Glomerular visceral epithelial cell (primary cell): ENCODE results near the gene CD59.
A peak's percentile ranks its signal among the peaks of the same experiment; 100 is the strongest.
"Not testable (repeated sequence)": the region's sequence is repeated elsewhere in the genome, so short reads cannot be mapped to it uniquely, and the experiment has no call there.

ENCODE experiments used
- DNase-seq: peaks from one replicate; pipeline ENCODE4 v3.0.0-alpha.2; 2016; ENCODE audit errors: extremely low spot score

Gene CD59

DNA sequence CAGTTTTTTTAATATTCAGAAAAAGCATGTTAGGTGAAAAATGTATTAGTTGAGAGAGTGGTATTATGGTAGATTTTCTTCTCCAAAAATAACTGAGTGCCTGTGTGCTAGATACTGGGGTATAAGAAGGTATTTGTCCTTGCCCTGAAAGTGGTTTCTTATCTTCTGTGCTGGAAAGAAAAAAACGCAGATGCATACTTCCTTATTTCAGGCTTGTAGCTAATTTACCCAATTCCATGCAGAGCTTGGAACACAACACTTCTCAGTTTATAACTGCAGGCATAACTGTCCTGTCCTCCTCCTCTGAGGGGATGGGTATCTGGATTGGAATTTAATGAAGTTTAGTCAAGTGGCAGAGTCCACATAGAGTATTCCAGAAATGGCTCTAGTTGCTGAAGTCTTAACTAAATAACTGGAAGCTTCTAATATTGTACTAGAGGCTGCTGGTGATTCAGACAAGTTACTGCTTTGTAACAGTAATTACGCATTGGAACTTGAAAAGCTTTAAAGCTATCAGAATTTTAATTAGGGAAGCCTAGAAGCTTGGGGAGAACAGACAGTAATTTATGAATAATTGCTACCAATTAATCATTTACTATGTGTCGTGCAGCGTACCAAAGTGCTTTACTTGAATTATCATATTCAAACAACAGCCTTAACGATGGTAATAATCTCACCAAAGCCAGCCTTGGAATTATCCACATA lies 22.9 kb downstream of the CD59 start:
- DNase-seq = no peak

DNA sequence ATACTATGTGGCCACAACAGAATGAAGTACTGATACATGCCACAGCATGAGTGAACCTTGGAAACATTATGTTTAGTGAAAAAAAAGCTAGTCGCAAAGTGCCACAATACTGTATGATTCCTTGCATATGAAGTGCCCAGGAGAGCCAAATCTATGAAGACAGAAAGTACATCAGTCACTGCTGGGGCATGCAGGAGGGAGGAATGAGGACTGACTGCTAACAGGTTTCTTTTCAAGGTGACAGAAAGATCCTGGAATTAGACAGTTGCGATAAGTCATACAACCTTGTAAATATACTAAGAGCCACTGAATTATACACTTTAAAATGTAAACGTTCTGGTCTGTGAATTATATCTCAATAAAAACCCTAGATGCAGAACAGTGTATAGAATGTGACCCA lies 23.8 kb downstream of the CD59 start:
- no peak for DNase-seq

DNA sequence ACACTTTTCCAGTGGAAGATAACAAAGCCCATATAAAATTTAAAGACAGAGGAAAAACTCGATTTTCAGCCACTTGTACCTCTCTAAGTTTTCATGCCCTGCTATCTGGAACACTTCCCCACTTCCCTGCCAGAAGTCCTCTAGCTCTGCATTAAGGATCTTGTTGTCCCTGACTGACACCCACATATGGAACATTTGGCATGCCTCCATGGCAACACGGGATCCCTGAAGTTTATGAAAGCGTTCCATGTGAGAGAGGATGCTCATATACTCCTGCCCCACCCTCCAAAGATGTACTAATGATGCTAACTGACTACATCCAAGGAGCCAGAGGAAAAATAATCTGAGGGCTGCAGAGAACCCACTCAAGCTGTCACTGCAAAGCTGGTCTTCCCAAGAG lies 26.8 kb downstream of the CD59 start:
- no peak for DNase-seq

DNA sequence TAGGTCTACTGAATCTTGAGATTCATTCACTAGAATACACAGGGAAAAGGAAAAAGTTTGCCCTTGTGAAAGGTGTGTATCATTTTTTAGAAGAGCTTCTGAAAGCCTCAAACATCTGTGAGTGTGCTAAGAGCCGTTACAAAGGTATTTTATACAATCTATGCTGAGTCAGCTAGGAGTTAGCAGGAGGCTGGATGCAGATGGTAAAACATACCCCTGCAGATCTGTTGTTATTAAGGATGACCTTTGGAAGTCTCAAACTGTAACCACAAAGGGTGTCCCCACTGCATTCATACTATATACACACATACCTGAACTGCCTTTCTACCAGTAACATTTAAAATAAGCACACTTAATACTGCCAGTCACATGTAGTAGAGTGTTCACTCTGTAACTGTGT lies 27.2 kb downstream of the CD59 start:
- no peak for DNase-seq

DNA sequence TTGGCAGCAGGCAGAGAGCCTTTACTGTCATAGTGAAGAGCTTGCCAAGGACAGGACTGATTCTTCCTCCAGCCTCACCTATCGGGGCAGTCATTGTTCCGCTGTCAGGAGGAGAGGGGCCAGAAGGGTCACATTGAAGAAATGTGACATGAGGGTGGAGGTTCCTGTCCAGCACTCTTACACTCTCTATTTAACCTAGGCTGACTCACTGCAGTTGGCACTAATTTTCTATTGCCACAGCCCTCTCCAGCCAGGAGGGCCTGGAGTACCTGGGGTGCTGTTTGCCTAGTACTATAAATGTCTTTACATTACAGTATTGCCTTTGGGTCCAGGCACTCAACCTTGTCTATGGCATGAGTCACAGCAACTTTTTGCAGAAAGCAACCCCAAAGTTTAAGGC lies 28.4 kb downstream of the CD59 start:
- not testable (repeated sequence) for DNase-seq

DNA sequence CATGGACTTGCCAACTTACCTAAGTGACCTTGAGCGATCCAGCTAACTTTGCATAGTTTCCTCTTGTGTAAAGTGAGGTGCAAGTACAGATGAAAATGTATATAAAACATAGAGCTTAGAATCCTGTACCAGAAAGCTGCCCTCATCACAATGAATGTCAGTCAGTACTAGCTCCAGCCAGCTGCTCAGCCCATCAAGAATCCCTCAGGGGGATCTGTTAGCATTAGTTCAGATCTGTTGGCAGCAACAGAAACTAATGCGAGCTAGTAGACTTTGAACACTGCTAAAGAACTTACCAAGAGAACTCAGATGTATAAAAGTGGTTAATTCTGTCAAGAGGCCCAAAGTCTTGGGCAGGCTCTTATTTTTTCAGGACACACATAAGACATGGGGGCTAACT lies 29.3 kb downstream of the CD59 start:
- no peak for DNase-seq

DNA sequence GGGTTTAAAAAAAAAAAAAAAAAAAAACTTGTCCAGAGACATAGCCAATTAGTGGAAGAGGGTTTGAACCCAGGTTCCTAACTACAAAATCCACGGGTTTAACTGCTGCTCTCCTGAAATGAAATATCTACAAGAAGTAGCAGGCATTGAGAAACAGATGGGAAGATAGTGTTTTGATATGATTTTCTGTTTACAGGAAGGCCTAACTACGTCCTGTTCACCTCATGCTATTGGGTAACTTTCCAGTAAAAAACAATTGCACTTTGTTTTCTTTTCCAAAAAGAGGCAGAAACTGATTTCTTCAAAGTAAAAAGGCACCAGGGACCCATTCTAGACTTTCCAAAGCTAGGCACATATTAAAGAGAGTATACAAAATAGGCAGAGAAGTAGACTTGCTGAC lies 29.7 kb downstream of the CD59 start:
- no peak for DNase-seq

DNA sequence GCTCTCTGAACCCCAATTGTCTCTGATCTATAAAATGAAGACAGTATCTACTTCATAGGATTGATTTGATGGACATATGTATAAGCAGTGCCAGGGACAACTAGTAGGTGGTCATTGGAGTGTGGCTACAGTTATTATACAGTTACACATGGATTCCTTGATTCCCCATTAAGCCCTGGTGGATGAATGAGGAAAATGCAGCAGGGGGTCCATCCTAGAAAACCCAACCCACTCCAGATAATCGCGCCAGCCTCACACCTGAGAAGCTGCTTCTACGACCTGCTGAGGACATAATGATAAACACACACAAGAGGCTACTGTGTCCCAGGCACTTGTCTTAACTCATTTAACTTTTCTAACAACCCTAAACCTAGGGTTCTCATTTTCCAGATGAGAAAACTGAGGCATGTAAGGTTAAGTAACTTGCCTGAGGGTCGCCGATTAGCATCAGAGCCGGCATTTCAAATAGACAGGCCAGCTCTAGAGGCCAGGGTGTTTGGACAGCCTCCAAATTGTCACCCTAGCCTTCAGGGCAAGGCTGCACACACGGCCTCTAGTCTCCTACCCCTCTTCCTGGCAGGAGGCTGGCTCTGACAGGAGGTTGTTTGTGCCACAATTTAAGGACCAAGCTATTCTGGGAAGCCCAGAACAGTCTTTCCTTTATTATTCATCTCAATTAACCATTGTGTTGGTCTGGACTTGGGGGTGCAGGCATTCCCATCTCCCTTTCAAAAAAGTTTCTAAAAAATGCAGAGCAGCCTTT lies 31.8 kb downstream of the CD59 start:
- DNase-seq = no peak

DNA sequence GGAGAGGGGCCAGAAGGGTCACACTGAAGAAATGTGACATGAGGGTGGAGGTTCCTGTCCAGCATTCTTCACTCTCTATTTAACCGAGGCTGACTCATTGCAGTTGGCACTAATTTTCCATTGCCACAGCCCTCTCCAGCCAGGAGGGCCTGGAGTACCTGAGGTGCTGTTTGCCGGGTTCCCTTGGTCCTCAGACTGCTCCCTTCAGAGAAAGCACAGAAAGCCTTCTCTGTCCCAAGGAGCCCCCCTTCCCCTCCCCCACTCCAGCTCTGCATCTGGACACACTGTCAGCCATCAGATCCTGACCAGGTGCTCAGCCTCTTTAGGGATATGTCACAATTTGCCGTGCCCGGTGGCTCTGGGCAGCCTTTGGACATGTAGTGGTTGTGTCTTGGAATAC lies 32.4 kb downstream of the CD59 start:
- DNase-seq = peak; percentile 40

DNA sequence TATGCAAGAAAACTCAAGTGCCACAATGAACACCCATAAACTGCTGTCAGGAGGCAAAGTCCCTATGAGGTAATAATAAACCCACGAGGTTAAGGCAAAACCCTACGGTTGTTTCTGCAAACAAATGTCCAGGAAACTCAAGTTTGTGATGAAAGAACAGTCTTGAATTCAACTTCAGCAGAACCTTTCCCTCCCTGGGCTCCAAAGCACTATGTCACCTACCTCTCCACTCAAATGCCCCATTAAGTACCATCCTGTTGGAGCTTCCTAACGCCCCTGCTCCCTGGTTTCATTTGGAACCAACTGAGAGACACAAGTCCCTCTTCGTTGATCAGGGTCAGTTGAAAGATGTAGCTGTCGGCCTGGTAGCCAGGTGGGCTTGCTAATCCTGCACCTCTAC lies 33.0 kb downstream of the CD59 start:
- no peak for DNase-seq

DNA sequence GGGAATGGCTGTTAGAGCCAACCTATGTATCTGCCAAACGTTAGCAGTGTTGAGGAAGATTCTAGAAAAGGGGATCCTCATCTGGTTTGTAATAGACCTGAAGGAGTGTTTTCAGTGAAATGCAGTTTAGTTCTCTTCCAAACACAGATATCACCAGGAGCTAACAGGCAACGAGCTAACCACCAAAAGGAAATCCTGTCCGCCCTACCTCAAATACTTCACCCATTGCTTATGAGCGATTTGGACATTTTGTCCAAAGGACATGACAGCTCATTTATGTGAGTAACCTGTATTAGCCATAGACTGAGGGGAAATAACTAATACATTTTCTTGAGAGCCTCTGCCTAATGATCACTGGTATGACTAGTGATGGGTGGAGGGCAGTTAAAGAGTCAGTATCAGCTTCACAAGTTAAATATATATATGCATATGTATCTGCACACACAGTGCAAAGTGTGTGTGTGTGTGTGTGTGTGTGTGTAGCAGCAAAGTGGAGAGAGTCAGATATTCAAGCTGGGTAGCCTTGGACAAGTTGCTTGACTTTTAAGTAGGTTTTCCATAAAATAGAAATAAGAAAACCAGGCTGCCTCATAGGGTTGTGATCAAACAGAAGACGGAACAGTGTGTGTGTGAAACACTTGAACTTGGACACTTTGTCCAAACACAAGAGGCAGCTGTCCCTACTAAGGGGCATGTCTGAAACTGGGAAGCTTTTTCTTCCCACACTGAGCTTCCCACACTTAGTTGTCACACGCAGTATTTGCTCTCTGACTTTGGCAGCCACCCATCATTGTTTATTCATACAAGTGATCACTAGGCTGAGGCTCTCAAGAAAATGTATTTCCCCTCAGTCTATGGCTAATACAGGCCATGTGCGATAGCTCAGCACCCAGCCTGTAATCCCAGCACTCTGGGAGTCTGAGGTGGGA lies 34.7 kb downstream of the CD59 start:
- DNase-seq = peak; percentile 47

DNA sequence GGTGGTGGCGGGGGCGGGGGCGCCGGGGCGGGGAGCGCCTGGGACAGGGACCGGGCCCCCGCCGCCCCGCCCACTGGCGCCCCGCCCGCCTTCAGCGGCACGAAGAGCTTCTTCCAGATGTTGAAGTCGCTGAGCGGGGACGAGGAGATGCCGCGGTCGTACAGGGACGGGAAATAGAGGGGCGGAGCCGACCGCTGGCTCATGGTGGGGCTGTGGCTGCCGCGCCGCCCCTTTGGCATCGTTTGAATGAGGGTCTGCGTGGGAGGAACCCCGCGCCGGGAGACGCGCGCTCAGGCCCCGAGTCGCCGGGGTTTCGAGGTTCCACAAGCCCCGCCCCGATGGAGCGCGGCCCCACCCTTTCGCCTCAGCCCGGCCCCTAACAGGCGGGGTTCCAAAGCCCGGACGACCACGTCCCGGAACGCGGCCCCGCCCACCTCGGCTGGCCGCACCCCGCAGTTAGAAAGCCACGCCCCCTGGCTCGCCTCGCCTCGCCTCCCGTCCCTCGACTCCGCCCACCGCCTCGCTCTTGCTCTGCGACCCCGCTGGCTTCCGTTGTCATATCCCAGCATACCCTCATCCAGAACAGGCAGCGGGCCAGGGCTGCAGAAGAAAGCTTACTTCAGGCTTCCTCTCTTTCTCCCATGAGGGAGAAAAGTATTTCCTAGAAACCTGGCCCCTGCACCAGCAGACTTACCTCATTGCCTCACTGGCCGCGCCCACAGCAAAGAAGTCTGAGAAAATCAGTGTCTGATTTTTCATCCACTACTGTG lies 35.5 kb downstream of the CD59 start, which contains the start of gene C11orf91:
Gene C11orf91, minus strand, starts transcription at position 325 of the 770 bp plus-strand sequence. Its CDS starts 86 bp downstream, at position 239.
- DNase-seq = peak; percentile 95

DNA sequence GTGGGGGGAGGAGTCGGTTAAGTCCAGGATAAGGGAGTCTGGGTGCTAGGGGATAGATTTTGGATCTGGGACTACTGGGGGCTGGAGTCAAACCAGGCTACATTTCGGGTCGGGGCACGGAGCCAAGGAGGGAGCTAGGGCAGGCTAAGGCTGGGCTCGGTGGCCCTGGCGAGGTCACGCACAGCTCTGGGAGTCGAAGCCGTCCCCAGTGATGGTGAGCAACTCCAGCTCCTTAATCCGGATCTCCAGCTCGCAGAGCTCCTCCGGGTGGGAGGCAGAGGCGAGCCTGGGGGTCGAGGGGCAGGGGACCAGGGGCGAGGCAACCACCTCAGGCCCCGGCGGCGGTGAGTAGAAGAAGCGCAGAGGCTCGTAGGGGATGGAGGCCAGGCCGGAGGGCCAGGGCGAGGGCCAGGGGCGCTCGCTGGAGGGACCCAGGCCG lies 36.1 kb downstream of the CD59 start:
- no peak for DNase-seq

DNA sequence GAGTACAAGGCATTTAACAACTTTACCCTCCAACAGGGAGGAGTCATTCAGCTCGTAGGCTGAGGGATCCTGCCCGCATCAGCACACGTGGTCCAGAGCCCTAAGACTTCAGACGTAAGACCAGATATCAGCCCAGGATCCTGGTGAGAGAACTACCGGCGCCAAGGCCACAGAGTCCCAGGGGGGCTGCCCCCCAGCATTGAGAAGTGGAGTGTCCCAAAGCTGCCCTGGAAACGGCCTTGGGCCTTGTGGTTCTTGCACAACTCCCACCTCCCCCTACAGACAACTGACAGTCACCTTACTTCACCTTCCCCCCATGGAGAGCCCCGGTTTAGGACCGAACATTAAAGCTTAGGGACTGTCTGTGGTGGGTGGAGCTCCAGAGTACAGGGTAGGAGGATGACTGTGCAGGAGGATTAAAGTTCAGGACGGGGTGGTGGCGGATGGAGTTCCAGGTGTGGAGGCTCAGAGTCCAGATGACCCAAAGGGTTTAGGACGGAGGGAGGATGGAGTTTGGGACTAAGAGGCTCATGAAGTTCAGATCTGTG lies 36.6 kb downstream of the CD59 start:
- DNase-seq = no peak

DNA sequence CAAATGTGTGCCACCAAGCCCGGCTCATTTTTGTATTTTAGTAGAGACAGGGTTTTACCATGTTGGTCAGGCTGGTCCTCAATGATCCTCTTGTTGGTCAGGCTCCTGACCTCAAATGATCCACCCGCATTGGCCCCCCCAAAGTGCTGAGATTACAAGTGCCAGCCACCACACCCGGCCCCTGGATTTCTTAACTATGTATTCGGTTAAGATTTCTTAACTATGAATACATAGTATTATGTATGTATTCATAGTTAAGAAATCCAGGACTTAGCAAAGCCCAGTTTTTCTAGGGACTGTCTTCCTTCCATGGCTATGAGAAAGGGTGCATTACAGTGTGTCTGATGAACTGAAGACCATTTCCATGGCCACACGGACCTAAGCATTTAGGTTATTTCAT lies 37.3 kb downstream of the CD59 start:
- no peak for DNase-seq

DNA sequence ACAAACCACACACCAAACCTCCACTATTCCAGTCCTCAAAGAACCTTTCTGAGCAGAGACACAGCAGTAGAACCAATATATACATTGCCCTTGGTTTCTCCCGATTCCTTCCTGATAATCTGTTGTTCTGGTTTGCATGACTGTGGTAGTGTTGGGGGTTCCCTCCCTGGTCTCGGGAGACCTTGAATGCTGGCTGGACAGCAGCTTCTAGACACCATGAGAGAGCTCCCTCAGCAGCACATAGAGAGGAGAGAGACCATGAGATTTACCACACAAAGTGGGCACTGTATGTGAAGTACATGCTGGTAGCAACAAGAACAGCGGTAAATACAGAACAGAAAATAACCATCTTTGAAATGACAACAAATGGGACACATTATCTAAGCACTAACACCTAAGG lies 38.2 kb downstream of the CD59 start:
- no peak for DNase-seq

DNA sequence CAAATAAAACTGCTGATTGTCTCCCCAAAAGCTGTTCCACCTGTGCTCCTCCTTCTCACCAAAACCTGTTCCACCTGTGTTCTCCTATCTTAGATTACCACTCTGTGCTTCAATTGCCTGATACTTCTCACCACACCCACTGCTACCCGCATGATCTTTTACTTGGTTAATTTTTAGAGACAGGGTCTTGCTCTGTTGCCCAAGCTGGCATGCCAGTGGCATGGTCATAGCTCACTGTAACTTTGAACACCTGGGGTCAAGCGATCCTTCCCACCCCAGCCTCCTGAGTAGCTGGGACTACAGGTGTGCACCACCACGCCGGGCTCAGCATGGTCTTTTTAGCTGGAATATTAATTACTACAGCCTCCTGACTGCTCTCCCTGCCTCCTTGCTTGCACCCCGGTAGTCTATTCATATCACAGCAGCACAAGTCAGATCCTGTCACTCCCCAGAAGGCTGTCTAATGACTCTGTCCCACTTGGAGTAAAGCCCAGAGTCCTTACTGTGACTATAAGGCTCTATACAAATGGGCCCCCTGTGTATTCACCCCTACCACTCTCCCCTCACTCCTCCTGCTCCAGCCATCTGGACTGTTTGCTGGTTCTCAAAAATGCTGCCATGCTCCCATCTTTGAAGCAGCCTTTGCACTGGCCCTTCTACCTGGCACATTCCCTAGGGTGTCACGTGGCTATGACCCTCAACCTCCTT lies 39.1 kb downstream of the CD59 start:
- no peak for DNase-seq

DNA sequence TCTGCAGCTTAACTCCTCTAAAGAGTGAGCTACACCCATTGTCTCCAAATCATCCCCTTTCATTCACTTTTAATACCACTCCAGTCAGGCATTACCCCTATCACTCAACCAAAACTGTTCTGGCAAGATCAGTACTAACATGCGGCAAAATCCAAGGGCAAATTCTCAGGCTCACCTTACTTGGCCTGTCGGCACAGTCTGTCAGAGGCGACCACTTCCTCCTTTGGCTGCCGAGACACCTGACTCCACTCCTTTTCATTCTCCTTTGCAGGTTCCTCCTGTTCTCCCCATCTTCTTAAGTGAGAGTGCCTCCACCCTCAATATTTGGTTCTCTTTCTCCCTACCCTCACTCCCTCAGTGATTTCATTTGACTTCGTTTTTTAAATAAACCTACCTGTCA lies 39.8 kb downstream of the CD59 start:
- DNase-seq = no peak

DNA sequence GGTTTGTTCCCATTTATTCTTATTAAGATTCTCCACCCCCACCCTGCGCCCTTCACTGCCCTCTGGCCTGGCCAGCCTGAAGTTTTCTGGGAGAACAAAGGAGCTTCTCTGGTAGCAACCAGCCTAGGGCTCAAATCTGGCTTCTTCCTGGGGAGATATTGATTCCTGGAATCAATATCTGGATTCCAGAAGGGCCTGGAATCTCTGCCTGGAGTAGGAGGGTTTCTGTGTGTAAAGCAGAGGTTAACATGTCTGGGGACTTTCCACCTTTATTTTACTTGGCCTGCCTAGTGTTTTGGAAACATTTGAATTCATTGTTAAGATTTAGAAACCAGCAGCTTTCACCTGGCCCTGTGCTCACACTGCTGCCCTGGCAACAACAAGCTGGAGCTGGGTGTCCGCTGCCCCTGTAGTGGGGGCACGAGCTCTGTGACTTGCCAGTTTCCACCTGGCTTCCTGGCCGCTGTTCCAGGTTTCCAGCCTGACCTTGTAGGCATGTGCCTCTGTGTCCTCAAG lies 41.1 kb downstream of the CD59 start:
- DNase-seq = no peak

DNA sequence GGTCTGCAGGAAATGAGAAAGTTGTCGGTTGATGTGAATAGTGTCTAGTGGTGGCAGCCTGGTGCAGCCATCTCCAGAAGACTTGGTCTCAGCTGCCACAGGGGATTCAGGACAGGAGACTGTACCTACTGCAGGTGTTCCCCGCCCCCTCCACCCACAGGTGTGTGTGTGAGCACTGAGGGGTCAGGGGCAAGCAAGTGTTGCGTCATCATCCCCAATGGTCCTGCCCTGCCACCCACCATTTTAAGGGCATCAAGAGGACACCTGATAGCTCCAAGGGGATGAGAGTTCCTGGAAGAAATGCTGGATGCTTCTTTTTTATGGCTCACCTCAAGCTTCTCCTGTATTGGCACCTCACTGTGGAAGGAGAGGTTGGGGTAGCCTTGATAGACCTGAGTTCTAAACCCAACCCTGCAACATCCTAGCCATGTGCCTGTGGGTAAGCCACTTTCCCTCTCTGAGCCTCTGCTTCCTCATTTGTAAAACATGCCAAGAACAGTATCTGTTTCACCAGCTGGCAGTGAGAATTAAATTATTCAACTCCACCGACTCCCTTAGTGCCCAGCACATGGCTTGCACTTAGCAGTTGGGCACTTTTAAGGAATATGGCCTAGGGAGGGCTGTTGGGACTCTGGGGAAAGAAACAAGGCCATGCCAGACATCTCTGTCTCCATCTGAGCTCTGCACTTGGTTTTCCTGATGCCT lies 41.7 kb downstream of the CD59 start:
- DNase-seq = no peak
